ENCODE results near the gene ODF2L.

Gene ODF2L

DNA sequence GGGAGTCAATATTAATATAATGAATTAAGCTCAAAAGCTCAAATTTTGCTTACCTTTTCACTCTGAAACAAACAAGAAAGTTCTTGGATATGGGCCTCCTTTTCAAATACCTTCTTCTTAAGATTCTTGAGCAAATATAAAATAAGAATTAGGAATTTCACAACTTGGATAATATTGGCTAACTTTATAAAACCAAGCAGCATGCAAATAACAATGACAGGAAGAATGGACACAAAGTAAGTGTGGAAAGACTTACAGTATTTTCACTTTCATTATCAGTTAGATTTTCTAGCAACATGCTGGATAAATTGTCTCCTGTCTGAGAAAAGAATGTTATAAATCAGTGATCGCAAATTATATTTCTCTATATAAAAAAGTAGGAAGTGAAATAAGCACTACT, 13.2 kb downstream of the ODF2L start:
- no peaks in the 10 kb centered on the region; the same call in 1 of the 2 replicates for H3K4me1 ChIP-seq (ENCODE audit: control insufficient read depth, insufficient read depth, low read length)
- H3K9me3 ChIP-seq (ENCODE audit: control insufficient read depth, insufficient read depth, low read length) = peaks cover 6% of the 10 kb centered on the region
- no peaks in the 10 kb centered on the region for H3K36me3 ChIP-seq (ENCODE audit: control insufficient read depth, insufficient read depth, low read length)
- H3K4me3 ChIP-seq (ENCODE audit: low read depth, low read length) = no peak overlapping the region
- H3K27me3 ChIP-seq (ENCODE audit: control insufficient read depth, insufficient read depth, low read length) = no peaks in the 10 kb centered on the region
- H3K27ac ChIP-seq (ENCODE audit: low read depth, low read length) = no peak overlapping the region
- H3K9ac ChIP-seq (ENCODE audit: low read depth, low read length) = no peak overlapping the region

- H3K9me3 ChIP-seq (ENCODE audit: control insufficient read depth, insufficient read depth, low read length) = peaks cover 15% of the 10 kb centered on the region
- H3K4me1 ChIP-seq (ENCODE audit: control insufficient read depth, insufficient read depth, low read length) = no peaks in the 10 kb centered on the region; the same call in 1 of the 2 replicates
- H3K36me3 ChIP-seq (ENCODE audit: control insufficient read depth, insufficient read depth, low read length) = no peaks in the 10 kb centered on the region
- no peak overlapping the region for H3K27ac ChIP-seq (ENCODE audit: low read depth, low read length)
- H3K27me3 ChIP-seq (ENCODE audit: control insufficient read depth, insufficient read depth, low read length) = no peaks in the 10 kb centered on the region
- no peak overlapping the region for H3K9ac ChIP-seq (ENCODE audit: low read depth, low read length)
- no peak overlapping the region for H3K4me3 ChIP-seq (ENCODE audit: low read depth, low read length)
These were observed 14.9 kb downstream of the ODF2L start for GRCh38 chr1:86381223-86381622.

GRCh38 chr1:86380257-86380861, 15.8 kb downstream of the ODF2L start:
- H3K9ac ChIP-seq (ENCODE audit: low read depth, low read length) = no peak overlapping the region

GRCh38 chr1:86378813-86379212, 17.3 kb downstream of the ODF2L start:
- no peaks in the 10 kb centered on the region; the same call in 1 of the 2 replicates for H3K4me1 ChIP-seq (ENCODE audit: control insufficient read depth, insufficient read depth, low read length)
- H3K36me3 ChIP-seq (ENCODE audit: control insufficient read depth, insufficient read depth, low read length) = peaks cover 14% of the 10 kb centered on the region
- H3K27ac ChIP-seq (ENCODE audit: low read depth, low read length) = no peak overlapping the region
- H3K9ac ChIP-seq (ENCODE audit: low read depth, low read length) = no peak overlapping the region
- no peak overlapping the region for H3K4me3 ChIP-seq (ENCODE audit: low read depth, low read length)
- H3K9me3 ChIP-seq (ENCODE audit: control insufficient read depth, insufficient read depth, low read length) = peaks cover 15% of the 10 kb centered on the region
- H3K27me3 ChIP-seq (ENCODE audit: control insufficient read depth, insufficient read depth, low read length) = no peaks in the 10 kb centered on the region

More at GRCh38 chr1:86380257-86380861, 15.8 kb downstream of the ODF2L start:
- Histone ChIP-seq H3K36me3 (ENCODE audit: control insufficient read depth, insufficient read depth, low read length) (peaks cover 7% of the 10 kb centered on the region; the same call in 1 of the 2 replicates), H3K4me3 (ENCODE audit: low read depth, low read length) (no peak overlapping the region), H3K4me1 (ENCODE audit: control insufficient read depth, insufficient read depth, low read length) (no peaks in the 10 kb centered on the region; the same call in 1 of the 2 replicates), H3K27me3 (ENCODE audit: control insufficient read depth, insufficient read depth, low read length) (no peaks in the 10 kb centered on the region), H3K27ac (ENCODE audit: low read depth, low read length) (no peak overlapping the region), H3K9me3 (ENCODE audit: control insufficient read depth, insufficient read depth, low read length) (peaks cover 15% of the 10 kb centered on the region)

DNA sequence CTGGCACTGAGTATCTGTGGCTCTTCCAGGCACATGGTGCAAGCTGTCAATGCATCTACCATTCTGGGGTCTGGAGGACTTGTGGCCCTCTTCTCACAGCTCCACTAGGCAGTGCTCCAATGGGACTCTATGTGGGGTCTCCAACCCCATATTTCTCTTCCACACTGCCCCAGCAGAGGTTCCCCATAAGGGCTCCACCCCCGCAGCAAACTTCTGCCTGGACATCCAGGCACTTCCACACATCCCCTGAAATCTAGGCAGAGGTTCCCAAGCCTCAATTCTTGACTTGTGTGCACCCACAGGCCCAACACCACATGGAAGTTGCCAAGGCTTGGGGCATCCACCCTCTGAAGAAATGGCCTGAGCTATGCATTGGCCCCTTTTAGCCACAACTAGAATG, 18.8 kb downstream of the ODF2L start:
- Histone ChIP-seq H3K4me1 (ENCODE audit: control insufficient read depth, insufficient read depth, low read length) (no peaks in the 10 kb centered on the region; the same call in 1 of the 2 replicates), H3K36me3 (ENCODE audit: control insufficient read depth, insufficient read depth, low read length) (peaks cover 14% of the 10 kb centered on the region), H3K4me3 (ENCODE audit: low read depth, low read length) (no peak overlapping the region)

DNA sequence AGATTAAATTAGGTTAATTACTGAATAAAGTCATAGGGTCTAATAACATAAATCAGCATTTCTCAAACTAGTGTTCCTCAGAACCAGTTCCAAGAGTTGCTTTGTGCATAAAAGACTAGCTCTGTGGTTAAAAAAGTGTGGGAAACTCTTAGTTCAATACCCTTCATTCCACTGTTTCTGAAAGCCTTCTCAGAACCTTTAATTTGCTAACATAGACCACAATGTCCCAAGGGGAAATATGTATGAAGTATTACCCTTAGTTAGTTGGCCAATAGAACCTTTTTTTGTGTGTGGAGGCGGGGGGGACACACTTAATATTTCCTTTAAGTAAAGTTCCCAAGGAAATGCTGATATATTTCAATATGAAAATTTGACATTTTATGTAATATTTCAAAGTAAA, 20.4 kb downstream of the ODF2L start:
- Histone ChIP-seq H3K9ac (ENCODE audit: low read depth, low read length) (no peak overlapping the region), H3K27ac (ENCODE audit: low read depth, low read length) (no peak overlapping the region), H3K4me1 (ENCODE audit: control insufficient read depth, insufficient read depth, low read length) (no peaks in the 10 kb centered on the region; the same call in 1 of the 2 replicates), H3K36me3 (ENCODE audit: control insufficient read depth, insufficient read depth, low read length) (peaks cover 14% of the 10 kb centered on the region), H3K4me3 (ENCODE audit: low read depth, low read length) (no peak overlapping the region), H3K9me3 (ENCODE audit: control insufficient read depth, insufficient read depth, low read length) (peaks cover 15% of the 10 kb centered on the region), H3K27me3 (ENCODE audit: control insufficient read depth, insufficient read depth, low read length) (no peaks in the 10 kb centered on the region)

More for the DNA sequence above, 18.8 kb downstream of the ODF2L start:
- no peaks in the 10 kb centered on the region for H3K27me3 ChIP-seq (ENCODE audit: control insufficient read depth, insufficient read depth, low read length)
- H3K9ac ChIP-seq (ENCODE audit: low read depth, low read length) = no peak overlapping the region
- no peak overlapping the region for H3K27ac ChIP-seq (ENCODE audit: low read depth, low read length)
- H3K9me3 ChIP-seq (ENCODE audit: control insufficient read depth, insufficient read depth, low read length) = peaks cover 15% of the 10 kb centered on the region

GRCh38 chr1:86370601-86371022, 25.5 kb downstream of the ODF2L start:
- Histone ChIP-seq H3K9me3 (ENCODE audit: control insufficient read depth, insufficient read depth, low read length) (no peaks in the 10 kb centered on the region), H3K4me1 (ENCODE audit: control insufficient read depth, insufficient read depth, low read length) (no peaks in the 10 kb centered on the region), H3K9ac (ENCODE audit: low read depth, low read length) (no peak overlapping the region), H3K27me3 (ENCODE audit: control insufficient read depth, insufficient read depth, low read length) (no peaks in the 10 kb centered on the region), H3K27ac (ENCODE audit: low read depth, low read length) (no peak overlapping the region), H3K36me3 (ENCODE audit: control insufficient read depth, insufficient read depth, low read length) (peaks cover 10% of the 10 kb centered on the region), H3K4me3 (ENCODE audit: low read depth, low read length) (no peak overlapping the region)

GRCh38 chr1:86365896-86366295, 30.2 kb downstream of the ODF2L start:
- no peak overlapping the region for H3K4me3 ChIP-seq (ENCODE audit: low read depth, low read length)
- H3K36me3 ChIP-seq (ENCODE audit: control insufficient read depth, insufficient read depth, low read length) = no peaks in the 10 kb centered on the region
- H3K27ac ChIP-seq (ENCODE audit: low read depth, low read length) = no peak overlapping the region
- no peak overlapping the region for H3K9ac ChIP-seq (ENCODE audit: low read depth, low read length)
- H3K9me3 ChIP-seq (ENCODE audit: control insufficient read depth, insufficient read depth, low read length) = no peaks in the 10 kb centered on the region
- no peaks in the 10 kb centered on the region for H3K27me3 ChIP-seq (ENCODE audit: control insufficient read depth, insufficient read depth, low read length)
- H3K4me1 ChIP-seq (ENCODE audit: control insufficient read depth, insufficient read depth, low read length) = no peaks in the 10 kb centered on the region

GRCh38 chr1:86362807-86363206, 33.3 kb downstream of the ODF2L start:
- Histone ChIP-seq H3K27ac (ENCODE audit: low read depth, low read length) (no peak overlapping the region), H3K36me3 (ENCODE audit: control insufficient read depth, insufficient read depth, low read length) (peaks cover 12% of the 10 kb centered on the region), H3K4me1 (ENCODE audit: control insufficient read depth, insufficient read depth, low read length) (no peaks in the 10 kb centered on the region), H3K9me3 (ENCODE audit: control insufficient read depth, insufficient read depth, low read length) (no peaks in the 10 kb centered on the region), H3K9ac (ENCODE audit: low read depth, low read length) (no peak overlapping the region), H3K4me3 (ENCODE audit: low read depth, low read length) (no peak overlapping the region), H3K27me3 (ENCODE audit: control insufficient read depth, insufficient read depth, low read length) (no peaks in the 10 kb centered on the region)

DNA sequence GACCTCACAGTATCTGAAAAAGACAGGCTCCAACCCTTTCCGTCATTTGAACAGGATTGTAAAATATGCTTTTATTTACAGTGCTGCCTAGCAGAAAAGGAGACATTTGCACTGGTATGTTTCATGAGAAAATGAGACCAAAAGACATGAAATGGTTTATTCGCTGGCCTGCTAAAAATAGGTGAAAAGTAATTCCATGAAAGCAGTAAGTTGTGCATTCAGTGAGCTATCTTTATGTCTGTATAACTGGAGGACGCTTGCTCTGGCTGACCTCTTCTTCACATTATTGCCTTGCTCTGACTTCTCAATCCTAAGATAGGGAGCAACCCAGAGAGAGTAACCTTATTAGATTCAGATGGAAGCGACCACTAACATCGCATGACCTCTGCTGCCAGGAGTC, 38.3 kb downstream of the ODF2L start:
- H3K9ac ChIP-seq (ENCODE audit: low read depth, low read length) = no peak overlapping the region
- H3K36me3 ChIP-seq (ENCODE audit: control insufficient read depth, insufficient read depth, low read length) = peaks cover 26% of the 10 kb centered on the region
- no peaks in the 10 kb centered on the region for H3K27me3 ChIP-seq (ENCODE audit: control insufficient read depth, insufficient read depth, low read length)
- H3K4me3 ChIP-seq (ENCODE audit: low read depth, low read length) = no peak overlapping the region
- no peaks in the 10 kb centered on the region for H3K9me3 ChIP-seq (ENCODE audit: control insufficient read depth, insufficient read depth, low read length)
- no peaks in the 10 kb centered on the region for H3K4me1 ChIP-seq (ENCODE audit: control insufficient read depth, insufficient read depth, low read length)
- H3K27ac ChIP-seq (ENCODE audit: low read depth, low read length) = no peak overlapping the region

DNA sequence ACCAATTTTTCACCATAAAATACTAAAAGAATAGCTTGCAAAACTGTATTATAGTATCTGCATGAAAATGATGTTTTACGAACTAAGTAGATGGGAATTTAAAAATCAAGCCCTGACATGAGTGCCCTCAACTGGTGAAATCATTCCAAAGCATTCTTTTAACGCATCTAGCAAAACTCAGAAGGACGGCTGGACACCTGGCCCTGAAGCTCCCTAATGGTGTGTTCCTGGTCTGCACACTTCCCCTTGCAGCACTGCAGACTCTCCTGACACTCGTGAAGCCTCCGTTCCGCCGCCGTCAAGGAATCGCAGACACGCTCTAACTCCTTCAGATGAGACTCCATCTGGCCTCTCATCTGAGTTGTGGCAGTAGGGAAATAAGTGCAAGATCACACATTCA, 39.9 kb downstream of the ODF2L start:
- H3K4me1 ChIP-seq (ENCODE audit: control insufficient read depth, insufficient read depth, low read length) = no peaks in the 10 kb centered on the region
- H3K36me3 ChIP-seq (ENCODE audit: control insufficient read depth, insufficient read depth, low read length) = peaks cover 31% of the 10 kb centered on the region
- H3K9ac ChIP-seq (ENCODE audit: low read depth, low read length) = no peak overlapping the region
- H3K4me3 ChIP-seq (ENCODE audit: low read depth, low read length) = no peak overlapping the region
- H3K27ac ChIP-seq (ENCODE audit: low read depth, low read length) = no peak overlapping the region
- no peaks in the 10 kb centered on the region for H3K9me3 ChIP-seq (ENCODE audit: control insufficient read depth, insufficient read depth, low read length)
- no peaks in the 10 kb centered on the region for H3K27me3 ChIP-seq (ENCODE audit: control insufficient read depth, insufficient read depth, low read length)
